ENCODE measurements around the gene CARHSP1.
"Not testable (repeated sequence)": the region's sequence is repeated elsewhere in the genome, so short reads cannot be mapped to it uniquely, and the experiment has no call there.

CARHSP1 gene

DNA sequence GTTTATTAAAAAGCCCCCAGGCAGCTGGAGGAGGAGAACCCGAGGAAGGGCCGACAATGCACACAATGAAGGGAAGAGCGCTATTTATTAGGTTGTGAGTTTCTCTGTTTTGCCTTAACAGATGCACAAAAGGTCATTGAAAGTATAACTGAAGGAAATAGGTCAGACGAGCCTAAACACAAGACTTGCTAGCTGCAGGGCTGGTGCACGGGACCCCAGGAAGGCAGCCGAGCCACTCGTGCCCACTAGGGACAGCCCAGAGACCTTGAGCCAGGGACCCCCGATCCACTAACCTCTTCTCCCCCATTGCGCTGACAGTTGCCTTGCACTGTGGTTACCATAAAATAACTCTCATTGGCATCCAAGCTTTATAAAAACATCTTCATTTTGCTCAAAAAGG lies 24.6 kb upstream of the CARHSP1 start:
- DNase-seq (ENCODE audit: low read depth in 2 of 2), result no peak

DNA sequence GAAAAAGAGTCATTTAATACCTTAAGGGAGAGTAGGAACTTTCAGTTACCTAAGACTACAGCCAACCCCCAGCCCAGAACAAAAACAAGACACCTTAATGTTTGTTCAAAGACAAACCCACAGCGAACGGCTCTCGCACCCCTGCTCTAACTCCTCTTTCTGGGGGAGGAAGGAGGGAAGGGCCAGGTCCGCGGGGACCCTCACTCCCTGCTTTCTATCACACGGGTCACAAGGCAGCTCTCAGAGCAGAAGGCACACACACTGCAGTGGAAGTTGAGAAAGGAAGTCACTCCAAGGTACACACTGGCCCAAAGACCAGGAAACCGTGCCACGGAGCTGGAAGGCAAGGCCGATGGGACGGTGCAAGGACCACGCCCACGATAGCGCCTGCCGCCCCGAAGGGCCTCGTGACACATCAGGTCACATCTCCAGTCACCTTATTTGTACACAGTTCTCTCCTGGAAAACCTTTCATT lies 23.3 kb upstream of the CARHSP1 start:
- no peak for DNase-seq (ENCODE audit: low read depth in 2 of 2)

DNA sequence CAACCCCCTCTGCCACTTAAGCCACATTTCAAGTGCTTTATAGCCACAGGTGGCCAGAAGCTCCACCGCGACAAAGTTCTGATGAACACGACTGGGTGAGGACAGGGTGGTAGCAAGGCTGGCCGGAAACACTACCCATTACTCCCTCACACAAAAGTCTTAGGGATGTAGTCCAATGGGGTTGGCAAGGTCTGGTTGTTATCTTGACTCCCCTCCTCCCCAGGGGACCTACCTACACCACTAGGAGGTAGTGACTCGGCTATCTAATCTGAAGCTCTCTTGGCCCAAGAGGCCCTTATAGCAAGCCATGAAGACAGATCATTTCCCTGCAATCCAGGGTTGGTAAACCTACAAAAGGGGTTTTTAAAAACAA lies 21.7 kb upstream of the CARHSP1 start:
- no peak for DNase-seq (ENCODE audit: low read depth in 2 of 2)

DNA sequence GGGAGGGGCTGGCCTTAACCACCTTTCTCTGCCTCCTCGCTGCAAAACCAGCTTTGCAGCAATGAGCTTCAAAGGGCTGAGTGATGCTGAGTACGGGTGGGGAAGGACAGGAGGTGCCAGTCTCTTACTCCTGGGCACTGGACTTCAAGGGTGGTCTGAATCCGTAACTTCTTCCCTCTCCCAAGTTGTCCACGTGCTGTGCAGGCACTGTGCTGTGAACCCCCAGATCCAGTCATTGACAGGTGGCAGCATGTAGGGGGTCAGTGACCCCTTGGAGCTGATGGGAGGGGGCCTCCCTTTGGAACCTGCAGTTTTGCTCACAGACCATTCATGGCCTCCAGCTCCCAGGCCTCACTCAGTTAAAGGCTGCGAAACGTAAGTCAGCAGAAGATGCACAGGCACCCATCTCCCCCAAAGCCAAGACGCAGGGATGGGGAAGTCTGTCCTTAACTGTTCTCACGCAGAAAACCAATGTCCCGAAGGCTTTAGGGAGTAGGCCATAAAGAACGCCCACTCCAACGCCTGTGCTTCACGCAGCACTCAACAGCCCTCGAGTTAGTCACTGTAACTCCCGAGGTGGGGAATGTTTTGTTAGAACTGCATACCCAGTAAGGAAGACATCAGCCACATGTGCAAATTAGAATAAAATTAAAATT lies 21.2 kb upstream of the CARHSP1 start:
- DNase-seq (ENCODE audit: low read depth in 2 of 2), result no peak

DNA sequence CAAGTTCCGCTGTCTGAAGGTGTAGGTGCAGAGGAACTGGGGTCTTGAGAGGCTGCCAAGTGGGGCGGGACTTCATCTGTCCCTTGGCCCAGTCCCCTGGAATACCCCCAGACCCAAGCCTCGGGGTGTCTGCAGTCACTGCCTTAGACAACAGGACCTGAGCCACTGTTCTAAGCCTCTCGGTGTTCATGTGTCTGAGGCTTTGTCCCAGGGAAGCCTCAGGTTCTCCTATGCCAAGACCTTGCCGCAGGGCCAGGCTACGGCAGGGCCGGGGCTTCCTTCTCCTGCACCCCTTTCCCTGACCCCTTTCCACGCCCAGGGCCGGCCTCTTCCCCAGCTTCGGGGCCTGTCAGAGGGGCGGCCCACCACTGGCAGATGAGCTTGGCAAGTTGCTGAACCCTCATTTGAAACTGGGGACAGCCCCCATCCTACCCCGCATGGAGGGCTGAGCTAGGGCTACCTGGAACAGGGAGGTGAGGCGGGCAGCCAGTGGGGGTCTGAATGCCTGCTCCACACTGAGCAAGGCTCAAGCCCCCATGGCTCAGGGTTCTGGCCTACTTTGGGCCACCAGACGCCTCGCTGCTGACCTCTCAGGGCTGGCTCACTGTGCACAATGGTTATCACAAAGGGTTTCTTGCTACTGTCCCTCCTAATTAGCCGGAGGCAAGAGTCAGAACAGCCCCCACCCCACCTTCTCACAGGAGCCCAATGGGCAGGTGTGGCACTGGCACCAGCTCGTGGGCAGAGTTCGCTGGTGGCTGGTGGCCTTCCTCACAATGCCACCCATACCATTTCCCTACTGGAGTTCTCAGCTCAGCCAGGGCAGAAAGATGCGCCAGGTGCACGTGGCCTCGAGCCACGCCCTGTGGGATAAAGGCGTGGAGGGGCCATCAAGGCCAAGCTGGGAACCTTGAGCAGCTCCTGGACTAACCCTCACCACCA lies 20.4 kb upstream of the CARHSP1 start:
- no peak for DNase-seq (ENCODE audit: low read depth in 2 of 2)

DNA sequence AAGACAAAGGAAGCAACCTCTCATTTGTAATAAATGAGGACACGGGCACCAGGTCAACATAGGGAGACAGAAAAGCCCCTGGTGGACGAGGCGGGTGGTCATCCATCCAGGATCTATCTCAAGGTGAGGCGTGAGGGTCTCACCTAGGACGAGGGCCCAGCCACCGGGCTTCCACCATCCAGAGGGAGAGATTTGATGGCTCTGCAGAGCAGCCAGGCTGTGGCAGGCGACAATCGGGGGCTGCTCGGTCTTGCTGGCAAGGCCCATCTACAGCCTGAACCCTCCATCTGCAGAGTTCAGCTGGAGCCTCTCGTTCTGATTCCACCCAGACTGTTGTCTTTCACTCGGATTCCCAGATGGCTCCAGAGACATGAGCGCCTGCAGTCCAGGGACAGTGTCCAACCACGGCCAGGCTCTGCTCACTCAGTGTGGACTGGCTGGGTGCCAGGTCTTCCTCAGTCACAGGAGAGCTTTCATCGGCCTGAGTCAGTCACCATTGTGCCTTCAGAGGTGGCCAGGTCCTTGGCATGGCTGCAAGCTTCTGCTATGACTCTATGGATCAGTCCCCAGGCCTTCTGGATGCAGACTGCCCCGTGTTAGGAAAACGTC lies 19.2 kb upstream of the CARHSP1 start:
- DNase-seq (ENCODE audit: low read depth in 2 of 2), result no peak

DNA sequence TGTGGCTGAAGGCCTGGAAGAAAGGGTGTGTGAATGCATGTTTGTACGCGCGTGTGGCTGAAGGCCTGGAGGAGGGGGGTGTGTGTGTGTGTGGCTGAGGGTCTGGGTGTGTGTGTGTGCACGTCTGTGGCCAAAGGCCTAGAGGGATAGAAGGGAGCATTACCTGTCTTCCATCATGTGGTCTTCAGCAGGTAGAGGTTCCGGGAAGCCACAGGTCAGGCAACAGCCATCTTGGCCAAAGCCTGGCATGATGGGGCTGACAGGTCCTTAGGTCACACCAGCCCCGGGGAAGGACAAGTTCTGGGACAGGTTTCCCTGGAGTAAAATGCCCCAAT lies 18.6 kb upstream of the CARHSP1 start:
- DNase-seq (ENCODE audit: low read depth in 2 of 2), result no peak

DNA sequence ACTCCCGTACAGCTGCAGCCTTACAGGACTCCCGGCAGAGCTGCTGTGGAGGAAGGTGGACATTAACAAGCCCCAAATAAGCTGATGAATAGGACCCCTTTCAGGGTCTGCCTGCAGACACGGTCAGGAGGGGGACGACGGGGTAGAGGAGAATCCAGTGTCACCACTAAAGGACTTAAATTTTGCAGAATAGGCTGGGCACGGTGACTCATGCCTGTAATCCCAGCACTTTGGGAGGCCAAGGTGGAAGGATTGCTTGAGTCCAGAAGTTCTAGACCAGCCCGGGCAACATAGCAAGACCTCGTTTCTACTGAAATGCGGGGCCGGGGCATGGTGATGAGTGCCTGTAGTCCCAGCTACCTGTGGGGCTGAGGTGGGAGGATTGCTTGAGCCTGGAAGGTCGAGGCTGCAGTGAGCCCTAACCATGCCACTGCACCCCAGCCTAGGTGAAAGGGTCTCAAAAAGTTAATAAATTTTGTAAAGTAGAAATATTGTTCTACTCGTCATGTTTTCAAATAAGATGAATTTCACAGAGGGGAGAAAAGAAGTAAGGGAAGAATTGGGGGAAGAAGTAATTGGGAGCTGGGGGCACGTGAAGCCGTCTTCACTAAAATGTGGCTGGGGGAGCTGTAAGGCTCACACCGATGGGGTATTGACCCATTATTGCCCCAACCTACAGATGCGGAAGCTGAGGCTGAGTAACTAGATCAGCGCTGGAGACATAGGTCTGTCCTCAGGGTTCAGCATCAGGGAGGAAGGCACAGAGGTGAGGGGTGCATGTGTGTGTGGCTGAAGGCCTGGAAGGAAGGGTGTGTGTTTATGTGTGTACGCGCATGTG lies 18.0 kb upstream of the CARHSP1 start:
- DNase-seq (ENCODE audit: low read depth in 2 of 2), result no peak

DNA sequence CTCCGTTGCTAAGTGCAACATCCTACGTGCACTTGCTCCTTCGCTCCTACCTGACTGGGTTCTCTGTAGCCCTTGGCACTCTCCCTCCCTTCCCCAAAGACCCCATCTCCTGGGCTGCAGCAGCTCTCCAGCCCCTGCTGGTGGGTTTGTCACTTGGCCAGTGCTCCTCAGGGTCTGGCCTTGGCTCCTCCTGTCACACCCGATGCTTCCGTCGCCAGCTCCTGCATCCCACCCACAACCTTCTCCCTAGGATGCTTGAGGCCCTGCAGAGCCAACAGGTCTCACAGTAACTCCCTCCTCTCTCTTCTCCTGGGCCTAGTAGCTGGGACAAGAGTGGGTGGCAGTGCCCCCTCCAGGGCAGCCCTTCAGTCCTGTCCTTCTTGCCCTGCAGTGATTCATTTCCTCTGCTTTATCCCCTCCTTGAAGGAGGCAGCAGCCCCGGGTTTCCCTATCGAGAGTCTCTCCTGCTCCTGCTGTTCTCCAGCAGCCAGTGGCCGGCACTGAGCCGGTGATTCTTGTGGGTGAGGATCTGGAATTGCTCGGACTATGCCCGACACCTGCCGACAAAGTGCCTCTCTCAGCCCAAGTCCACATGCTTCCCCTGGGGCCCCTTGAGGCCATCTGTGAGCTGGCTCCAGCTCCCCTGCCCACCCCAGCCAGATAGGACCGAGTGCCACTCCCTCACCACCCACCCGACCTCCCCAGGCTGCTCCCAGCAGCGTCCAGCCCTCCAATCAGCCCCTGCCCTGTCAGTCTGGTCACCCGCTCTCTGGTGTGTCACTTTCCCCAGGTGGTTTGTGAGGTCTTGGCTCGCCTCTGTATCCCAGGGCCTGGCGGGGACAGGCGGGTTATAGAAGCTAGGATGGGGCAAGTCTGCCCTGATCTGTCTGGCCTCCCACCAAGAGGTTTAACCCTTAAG lies 17.1 kb upstream of the CARHSP1 start:
- no peak for DNase-seq (ENCODE audit: low read depth in 2 of 2)

DNA sequence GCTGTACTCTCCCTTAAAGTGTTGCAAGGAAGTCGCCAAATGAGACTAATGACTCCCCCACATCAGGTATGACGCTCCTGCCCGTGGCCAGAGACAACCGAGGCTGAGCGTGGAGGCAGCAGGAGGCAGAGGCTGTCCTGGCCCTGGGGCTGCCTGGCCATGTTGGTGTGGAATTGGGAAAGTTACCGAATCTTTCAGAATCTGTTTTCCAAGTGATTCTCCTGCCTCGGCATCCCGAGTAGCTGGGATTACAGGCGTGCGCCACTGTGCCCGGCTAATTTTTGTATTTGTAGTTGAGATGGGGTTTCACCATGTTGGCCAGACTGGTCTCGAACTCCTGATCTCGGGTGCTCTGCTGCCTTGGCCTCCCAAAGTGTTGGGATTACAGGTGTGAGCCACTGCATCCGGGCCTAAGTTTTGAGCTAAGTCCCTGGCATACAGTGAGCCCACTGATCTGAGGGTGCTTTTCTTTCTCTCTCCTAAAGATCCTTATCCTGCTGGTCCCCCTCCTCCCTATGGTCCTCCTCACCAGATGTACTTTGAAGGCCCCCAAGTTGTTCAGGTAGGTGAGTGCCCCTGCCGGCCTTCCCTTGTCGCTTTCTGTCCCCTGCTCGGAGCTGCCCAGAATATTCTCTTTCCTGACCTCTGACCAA lies 14.0 kb upstream of the CARHSP1 start:
- no peak for DNase-seq (ENCODE audit: low read depth in 2 of 2)

DNA sequence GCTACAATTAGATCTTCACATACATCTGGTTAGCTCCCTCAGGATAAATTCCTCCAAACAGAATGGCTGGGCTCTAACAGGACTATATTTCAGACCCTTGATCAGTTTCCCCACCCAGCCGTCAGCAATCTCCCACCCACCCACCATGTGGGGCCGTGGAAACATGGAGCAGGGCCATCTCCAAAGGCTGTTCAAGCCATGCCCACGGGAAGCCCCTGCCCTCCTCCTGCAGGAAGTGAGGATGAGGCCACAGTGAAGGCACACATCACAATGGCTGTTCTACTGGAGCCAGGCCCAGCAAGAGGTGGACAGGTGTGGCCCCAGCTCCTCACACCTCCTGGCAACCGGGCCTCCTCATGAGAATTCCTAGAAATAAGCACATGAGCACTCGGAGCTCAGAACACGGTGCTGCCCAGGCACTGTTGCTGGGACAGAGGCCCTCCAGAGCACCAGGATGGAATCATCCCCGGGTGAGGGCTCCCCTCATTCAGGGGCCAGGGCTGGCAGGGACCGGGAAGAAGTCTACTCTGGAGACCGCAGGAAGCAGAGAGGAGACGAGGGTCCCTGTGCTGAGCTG lies 13.3 kb upstream of the CARHSP1 start, which contains the start of gene LITAFD:
TSS of gene LITAFD (plus strand) at position 311 of the 577 bp plus-strand sequence. CDS start 2,005 bp downstream, outside the sequence.
- no peak for DNase-seq (ENCODE audit: low read depth in 2 of 2)

DNA sequence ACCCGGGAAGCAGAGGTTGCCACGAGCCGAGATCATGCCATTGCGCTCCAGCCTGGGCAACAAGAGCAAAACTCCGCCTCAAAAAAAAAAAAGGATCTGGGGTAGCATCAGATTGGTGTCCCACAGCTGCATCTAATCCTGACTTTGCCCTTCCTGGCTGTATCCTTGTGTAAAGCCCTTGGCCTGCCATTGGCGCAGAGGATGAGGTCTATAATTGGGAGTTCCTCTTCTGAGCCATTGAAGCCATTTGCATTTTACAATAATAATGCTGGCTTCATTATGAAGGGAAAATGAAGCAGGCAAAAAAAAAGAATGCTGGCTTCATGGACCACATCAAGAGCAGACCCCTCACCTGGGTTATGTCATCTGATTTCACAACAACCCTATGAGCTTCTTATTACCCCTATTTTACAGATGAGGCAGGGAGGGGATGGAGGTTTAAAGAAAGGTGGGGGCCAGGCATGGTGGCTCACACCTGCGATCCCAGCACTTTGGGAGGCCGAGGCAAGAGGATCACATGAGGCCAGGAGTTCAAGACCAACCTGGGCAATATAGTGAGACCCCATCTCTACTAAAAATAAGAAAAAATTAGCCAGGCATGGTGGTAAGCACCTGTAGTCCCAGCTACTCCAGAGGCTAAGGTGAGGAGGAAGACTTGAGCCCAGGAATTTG lies 12.2 kb upstream of the CARHSP1 start:
- DNase-seq (ENCODE audit: low read depth in 2 of 2), result no peak

DNA sequence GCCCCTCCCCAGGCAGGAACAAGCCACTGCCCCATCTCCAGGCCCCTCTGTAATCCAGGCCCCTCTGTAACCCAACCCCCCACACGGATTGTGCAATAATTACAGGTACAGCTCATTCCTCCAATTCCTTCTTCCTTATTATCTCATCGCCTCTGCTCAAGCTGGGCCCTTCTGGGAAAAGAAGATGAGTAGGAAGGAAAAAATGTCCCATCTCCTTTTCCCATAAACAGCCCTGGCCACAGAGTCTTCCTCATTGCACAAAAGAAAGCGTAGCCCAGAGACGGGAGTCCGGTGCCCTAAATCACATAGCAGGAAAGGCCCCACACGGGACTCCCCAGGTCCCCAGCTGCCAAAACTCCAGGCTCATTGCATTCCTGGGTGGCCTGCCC lies 9.7 kb upstream of the CARHSP1 start:
- DNase-seq (ENCODE audit: low read depth in 2 of 2), result no peak

DNA sequence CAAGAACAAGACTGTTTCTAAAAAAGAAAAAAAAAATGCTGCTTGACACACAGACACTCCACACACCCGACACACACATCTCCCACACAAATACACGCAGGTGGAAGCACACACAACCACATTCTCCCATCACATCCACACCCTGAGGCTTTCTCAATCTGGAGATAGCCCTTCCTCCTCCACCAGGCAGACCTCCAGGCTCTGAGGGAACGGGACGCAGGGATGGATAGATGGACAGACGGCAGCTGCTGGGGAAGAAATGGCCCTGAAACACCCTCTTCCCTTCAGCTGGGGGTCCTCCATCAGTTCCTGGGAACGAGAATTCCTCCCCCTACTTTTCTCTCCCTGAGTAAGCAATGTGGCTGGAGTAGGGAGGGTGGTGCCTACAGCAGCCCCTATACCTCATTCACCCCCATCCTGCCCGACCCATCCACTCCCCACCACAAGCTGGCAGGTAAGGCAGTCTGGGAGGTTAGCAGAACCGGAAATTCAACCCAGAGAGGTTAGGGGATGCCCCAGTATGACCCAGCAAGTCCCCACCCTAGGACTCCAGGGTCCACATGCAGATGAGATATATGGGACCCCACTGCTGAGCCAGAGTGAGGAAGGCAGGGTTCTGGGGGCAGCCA lies 9.2 kb upstream of the CARHSP1 start:
- no peak for DNase-seq (ENCODE audit: low read depth in 2 of 2)

DNA sequence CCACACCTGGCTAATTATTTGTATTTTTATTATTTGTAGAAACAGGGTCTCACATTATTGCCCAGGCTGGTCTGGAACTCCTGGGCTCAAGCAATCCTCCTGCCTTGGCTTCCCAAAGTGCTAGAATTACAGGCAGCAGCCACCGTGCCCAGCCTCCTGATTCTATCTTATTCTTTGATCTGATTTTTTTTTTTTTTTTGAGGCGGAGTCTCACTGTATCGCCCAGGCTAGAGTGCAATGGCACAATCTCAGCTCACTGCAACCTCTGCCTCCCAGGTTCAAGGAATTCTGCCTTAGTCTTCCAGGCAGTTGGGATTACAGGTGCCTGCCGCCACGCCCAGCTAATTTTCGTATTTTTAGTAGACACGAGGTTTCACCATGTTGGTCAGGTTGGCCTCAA lies 6.5 kb upstream of the CARHSP1 start:
- not testable (repeated sequence) for DNase-seq (ENCODE audit: low read depth in 2 of 2)

DNA sequence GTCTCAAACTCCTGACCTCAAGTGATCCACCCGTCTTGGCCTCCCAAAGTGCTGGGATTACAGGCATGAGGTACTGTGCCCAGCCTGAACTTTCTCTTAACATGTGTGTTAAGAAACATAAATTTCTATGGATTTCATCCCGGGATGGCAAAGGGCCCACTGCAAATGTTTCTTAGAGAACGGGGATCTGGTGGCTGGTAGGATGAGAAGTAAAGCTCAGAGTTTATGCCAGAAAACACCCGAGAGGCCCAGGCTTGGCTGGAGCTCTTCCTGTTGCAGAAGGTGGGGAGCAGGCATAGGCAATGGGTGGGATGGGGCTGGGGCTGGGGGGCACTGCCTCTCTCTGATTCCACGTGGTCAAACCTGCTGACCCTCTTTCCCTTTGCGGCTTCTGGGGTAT lies 5.6 kb upstream of the CARHSP1 start:
- no peak for DNase-seq (ENCODE audit: low read depth in 2 of 2)

DNA sequence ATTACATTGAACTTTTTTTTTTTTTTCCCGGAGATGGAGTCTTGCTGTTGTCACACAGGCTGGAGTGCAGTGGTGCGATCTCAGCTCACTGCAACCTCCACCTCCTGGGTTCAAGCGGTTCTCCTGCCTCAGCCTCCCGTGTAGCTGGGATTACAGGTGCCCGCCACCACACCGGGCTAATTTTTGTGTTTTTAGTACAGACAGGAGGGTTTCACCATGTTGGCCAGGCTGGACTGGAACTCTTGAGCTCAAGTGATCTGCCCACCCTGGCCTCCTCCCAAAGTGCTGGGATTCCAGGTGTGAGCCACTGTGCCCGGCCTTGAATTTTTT lies 5.0 kb upstream of the CARHSP1 start:
- not testable (repeated sequence) for DNase-seq (ENCODE audit: low read depth in 2 of 2)

DNA sequence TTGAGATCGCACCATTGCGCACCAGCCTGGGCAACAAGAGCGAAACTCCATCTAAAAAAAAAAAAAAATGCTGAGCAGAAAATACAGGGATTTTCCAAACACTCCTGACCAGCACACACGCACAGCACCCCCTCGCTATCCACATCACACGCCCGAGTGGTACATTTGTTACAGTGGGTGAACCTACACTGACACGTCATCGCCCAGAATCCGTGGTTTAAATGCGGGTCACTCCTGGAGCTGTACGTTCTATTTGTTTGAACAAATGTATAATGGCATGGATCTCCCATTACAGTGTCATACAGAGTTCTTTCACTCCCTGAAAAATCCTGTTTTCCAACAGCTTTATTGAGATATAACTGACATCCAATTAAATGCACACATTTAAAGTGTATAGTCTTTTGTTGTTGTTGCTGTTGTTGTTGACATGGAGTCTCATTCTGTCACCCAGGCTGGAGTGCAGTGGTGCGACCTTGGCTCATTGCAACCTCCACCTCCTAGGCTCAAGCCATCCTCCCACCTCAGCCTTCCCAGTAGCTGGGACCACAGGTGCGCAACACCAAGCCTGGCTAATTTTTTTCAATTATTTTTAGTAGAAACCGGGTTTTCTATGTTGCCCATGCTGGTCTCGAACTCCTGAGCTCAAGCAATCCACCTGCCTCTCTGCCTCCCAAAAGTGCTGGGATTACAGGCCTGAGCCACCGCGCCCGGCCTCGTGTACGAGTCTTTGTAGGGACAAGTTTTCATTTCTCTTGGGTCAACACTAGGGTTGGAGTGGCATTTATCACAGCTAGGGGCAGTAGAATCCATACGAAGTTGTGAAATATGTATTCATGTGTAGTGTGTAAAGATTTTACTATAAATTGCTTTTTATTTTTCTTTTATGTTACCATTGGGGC lies 4.4 kb upstream of the CARHSP1 start:
- DNase-seq (ENCODE audit: low read depth in 2 of 2), result no peak
